K562 (cell line): ENCODE measurements around the gene SNAPC3. TPM values are rescaled to one million over a fixed set of nuclear protein-coding genes. Genes with fewer than 3 reads are reported as not detected.
A peak's percentile ranks its signal among the peaks of the same experiment; 100 is the strongest.

ENCODE experiments used
- ATF3 ChIP-seq, 2 experiments: fragments of 450-650 bp in 1 of 2; sonication (generic) in 1 of 2; formaldehyde crosslinking in 1 of 2; IDR thresholded peaks in 1 of 2; conservative IDR thresholded peaks in 1 of 2; 2 replicates each; pipeline versions ENCODE4 v1.6.1 to v1.8.1; 2016 to 2023; ENCODE audit warnings: mild to moderate bottlenecking in 2 of 2, moderate library complexity in 2 of 2, inconsistent platforms in 1 of 2, missing genetic modification reagents in 1 of 2
- CHD4 ChIP-seq: fragments of 200-600 bp; sonication (generic); IDR thresholded peaks from 3 replicates; pipeline ENCODE4 v1.6.1; 2012; ENCODE audit warnings: low read depth, mild to moderate bottlenecking, mixed read lengths, low read length, inconsistent platforms; ENCODE audit not compliant: insufficient read depth, insufficient replicate concordance, poor library complexity, severe bottlenecking
- FOXJ2 ChIP-seq: fragments of 200-800 bp; sonication (Bioruptor generic); IDR thresholded peaks from 2 replicates; pipeline ENCODE4 v1.6.1; 2016; ENCODE audit warnings: missing genetic modification characterization, missing compliant biosample characterization
- HNRNPK ChIP-seq: fragments of 200-400 bp; formaldehyde crosslinking; IDR thresholded peaks from one replicate; pipeline ENCODE4 v1.6.1; 2018; ENCODE audit warnings: mild to moderate bottlenecking, low read depth, low read length; ENCODE audit not compliant: poor library complexity, severe bottlenecking
- KLF16 ChIP-seq: IDR thresholded peaks from 2 replicates; pipeline ENCODE4 v1.6.1; 2016; ENCODE audit warnings: antibody characterized with exemption
- MCM3 ChIP-seq: fragments of 450-650 bp; IDR thresholded peaks from 2 replicates; pipeline ENCODE4 v1.6.1; 2016
- NCOA4 ChIP-seq: fragments of 450-650 bp; IDR thresholded peaks from 2 replicates; pipeline ENCODE4 v1.6.1; 2018; ENCODE audit warnings: mild to moderate bottlenecking; ENCODE audit not compliant: partially characterized antibody
- PHF20 ChIP-seq: fragments of 450-650 bp; IDR thresholded peaks from 2 replicates; pipeline ENCODE4 v1.6.1; 2018; ENCODE audit not compliant: partially characterized antibody
- RFX7 ChIP-seq: fragments of 250-450 bp; sonication (Bioruptor Pico); IDR thresholded peaks from 2 replicates; pipeline ENCODE4 v1.5.1; 2021; ENCODE audit warnings: mild to moderate bottlenecking
- SMAD1 ChIP-seq: fragments of 150-350 bp; IDR thresholded peaks from 2 replicates; pipeline ENCODE4 v1.6.1; 2014; ENCODE audit warnings: low read length, low read depth; ENCODE audit not compliant: partially characterized antibody
- SNAPC5 ChIP-seq: fragments of 250-450 bp; sonication (Bioruptor Pico); IDR thresholded peaks from 2 replicates; pipeline ENCODE4 v1.8.0; 2021; ENCODE audit warnings: moderate library complexity, mild to moderate bottlenecking, inconsistent platforms
- SREBF1 ChIP-seq: fragments of 150-350 bp; IDR thresholded peaks from 2 replicates; pipeline ENCODE4 v1.6.1; 2014; ENCODE audit warnings: antibody characterized with exemption, low read depth, low read length, borderline replicate concordance
- SRSF9 ChIP-seq: fragments of 200-400 bp; formaldehyde crosslinking; IDR thresholded peaks from 2 replicates; pipeline ENCODE4 v1.6.1; 2017; ENCODE audit warnings: low read depth, low read length, borderline replicate concordance
- TARDBP ChIP-seq: fragments of 450-650 bp; IDR thresholded peaks from 2 replicates; pipeline ENCODE4 v1.6.1; 2016
- TBL1XR1 ChIP-seq, 2 experiments: IDR thresholded peaks; 2 replicates each; pipeline ENCODE4 v1.6.1; 2012; ENCODE audit warnings: improper control_type of control experiment in 2 of 2, low read length in 2 of 2, mild to moderate bottlenecking in 1 of 2
- THRA ChIP-seq: fragments of 450-650 bp; IDR thresholded peaks from 2 replicates; pipeline ENCODE4 v1.6.1; 2017; ENCODE audit warnings: mild to moderate bottlenecking, moderate library complexity
- VEZF1 ChIP-seq: fragments of 200-800 bp; sonication (Bioruptor generic); IDR thresholded peaks from 2 replicates; pipeline ENCODE4 v1.6.1; 2017; ENCODE audit warnings: missing genetic modification characterization, missing compliant biosample characterization
- ZNF589 ChIP-seq: fragments of 200-800 bp; sonication (Bioruptor generic); IDR thresholded peaks from 2 replicates; pipeline ENCODE4 v1.6.1; 2016; ENCODE audit warnings: low read depth, missing genetic modification characterization, missing compliant biosample characterization
- polyA plus RNA-seq, 8 experiments: library from polyadenylated mRNA; depleted of rRNA in 4 of 8; stranded (reverse) in 5 of 8; unstranded in 3 of 8; fragments of >200 nt; fragmentation: Nextera tagmentation in 2 of 8; fragmentation: Illumina TruSeq in 1 of 8; extraction: Ambion mirVana in 2 of 8; extraction: Trizol in 1 of 8; gene quantifications; 2 replicates each; pipeline versions ENCODE4 v1.2.1 to v1.2.3, GENCODE V29; 2011 to 2014; ENCODE audit warnings: inconsistent platforms in 1 of 8, missing spikeins in 1 of 8
- total RNA-seq, 7 experiments: library from RNA; depleted of rRNA in 6 of 7; stranded (reverse); fragments of >200 nt in 6 of 7; fragmentation: Illumina TruSeq in 2 of 7; extraction: Trizol in 2 of 7; gene quantifications; 2 replicates each; pipeline versions ENCODE4 v1.2.1 to v1.2.3, GENCODE V29; 2011 to 2021; ENCODE audit warnings: low replicate concordance in 1 of 7
- TF ChIP-seq, protein P1 (sequence below): IDR thresholded peaks from 3 replicates; pipeline ENCODE4 v1.6.1; 2011; ENCODE audit warnings: borderline replicate concordance, mild to moderate bottlenecking; ENCODE audit not compliant: insufficient read length, insufficient read depth
- TF ChIP-seq, protein P2 (sequence below): IDR thresholded peaks from 2 replicates; pipeline ENCODE4 v1.6.1; 2012; ENCODE audit warnings: low read depth, low read length, improper control_type of control experiment, borderline replicate concordance

Gene SNAPC3
- total and polyA plus RNA-seq, 9 of the 15 experiments (the other 6 are each of a cell fraction or from before 2014, with no cell fraction given) = 2.3 to 38.9 (median 19.8) TPM

DNA sequence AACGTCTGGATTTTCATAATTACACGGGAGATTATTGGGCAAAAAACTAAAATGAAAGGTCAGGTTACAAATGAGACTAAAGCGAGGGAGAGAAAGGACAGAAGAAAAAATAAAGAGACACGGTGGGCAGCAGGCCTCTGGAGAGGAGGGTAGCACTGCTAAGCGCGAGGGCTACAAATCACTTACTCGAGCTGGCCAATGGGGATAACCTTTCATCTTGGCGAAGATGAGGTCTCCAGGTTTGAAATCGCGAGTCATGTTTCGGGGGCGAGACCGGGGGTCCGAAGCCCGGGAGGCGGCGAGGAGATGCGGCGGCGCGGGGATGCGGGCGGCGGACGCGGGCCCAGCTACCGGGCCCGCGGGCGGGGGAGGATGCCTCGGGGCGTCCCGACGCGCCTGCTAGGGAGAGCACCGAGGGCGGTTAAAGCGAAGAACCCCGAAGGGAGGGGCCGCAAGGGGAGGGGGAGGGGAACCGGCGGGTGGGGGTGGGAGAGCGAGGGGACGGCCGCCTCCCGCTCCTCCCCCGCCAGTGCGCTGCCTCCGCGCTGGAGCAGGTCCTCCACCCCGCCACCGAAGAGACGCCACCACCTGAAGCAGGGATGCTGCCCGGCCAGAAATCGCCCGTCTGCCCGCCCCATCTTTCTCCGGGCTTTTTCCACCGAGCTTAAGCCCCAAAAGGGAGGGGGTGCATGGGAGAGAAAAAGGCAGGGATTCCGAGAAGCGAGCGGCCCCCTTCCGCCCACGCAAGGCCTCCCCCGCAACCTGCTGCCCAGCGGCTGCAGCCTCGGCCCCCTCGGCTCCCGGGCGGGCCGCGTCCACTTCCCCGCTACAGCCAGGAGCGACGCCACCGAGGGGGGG lies 87.5 kb downstream of the SNAPC3 start (continued):
- peak; percentile 51 for TF ChIP-seq VEZF1 (CRISPR knock-in tag)
- TF ChIP-seq RFX7 (CRISPR knock-in tag) = no peak
- no peak for TF ChIP-seq TBL1XR1 (IDR thresholded peaks at IDR 0.05; ENCODE audit: low read length in 2 of 2)
- no peak for TF ChIP-seq THRA
- TF ChIP-seq NCOA4 = no peak
- TF ChIP-seq, protein P1, sequence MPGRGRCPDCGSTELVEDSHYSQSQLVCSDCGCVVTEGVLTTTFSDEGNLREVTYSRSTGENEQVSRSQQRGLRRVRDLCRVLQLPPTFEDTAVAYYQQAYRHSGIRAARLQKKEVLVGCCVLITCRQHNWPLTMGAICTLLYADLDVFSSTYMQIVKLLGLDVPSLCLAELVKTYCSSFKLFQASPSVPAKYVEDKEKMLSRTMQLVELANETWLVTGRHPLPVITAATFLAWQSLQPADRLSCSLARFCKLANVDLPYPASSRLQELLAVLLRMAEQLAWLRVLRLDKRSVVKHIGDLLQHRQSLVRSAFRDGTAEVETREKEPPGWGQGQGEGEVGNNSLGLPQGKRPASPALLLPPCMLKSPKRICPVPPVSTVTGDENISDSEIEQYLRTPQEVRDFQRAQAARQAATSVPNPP = no peak
- no peak for TF ChIP-seq MCM3
- TF ChIP-seq HNRNPK = no peak
- no peak for TF ChIP-seq PHF20
- no peak for TF ChIP-seq TARDBP
- no peak for TF ChIP-seq CHD4
- TF ChIP-seq, protein P2, sequence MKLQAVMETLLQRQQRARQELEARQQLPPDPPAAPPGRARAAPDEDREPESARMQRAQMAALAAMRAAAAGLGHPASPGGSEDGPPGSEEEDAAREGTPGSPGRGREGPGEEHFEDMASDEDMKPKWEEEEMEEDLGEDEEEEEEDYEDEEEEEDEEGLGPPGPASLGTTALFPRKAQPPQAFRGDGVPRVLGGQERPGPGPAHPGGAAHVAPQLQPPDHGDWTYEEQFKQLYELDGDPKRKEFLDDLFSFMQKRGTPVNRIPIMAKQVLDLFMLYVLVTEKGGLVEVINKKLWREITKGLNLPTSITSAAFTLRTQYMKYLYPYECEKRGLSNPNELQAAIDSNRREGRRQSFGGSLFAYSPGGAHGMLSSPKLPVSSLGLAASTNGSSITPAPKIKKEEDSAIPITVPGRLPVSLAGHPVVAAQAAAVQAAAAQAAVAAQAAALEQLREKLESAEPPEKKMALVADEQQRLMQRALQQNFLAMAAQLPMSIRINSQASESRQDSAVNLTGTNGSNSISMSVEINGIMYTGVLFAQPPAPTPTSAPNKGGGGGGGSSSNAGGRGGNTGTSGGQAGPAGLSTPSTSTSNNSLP = no peak
- no peak for TF ChIP-seq ATF3 (IDR thresholded peaks at IDR 0.05)
- no peak for TF ChIP-seq ATF3 (CRISPR knock-in tag; conservative IDR thresholded peaks at IDR 0.05)
- peak; percentile 13; the same call in 1 of the 2 replicates for TF ChIP-seq KLF16
- no peak for TF ChIP-seq SRSF9
- no peak for TF ChIP-seq SMAD1
- 0 out of 2 replicates have a peak, but pooled peaks have one; percentile 37 for TF ChIP-seq ZNF589
- no peak for TF ChIP-seq SNAPC5
- no peak for TF ChIP-seq FOXJ2
- TF ChIP-seq SREBF1 = no peak
